ENCODE data around the gene LKAAEAR1.
"Not testable (repeated sequence)": the region's sequence is repeated elsewhere in the genome, so short reads cannot be mapped to it uniquely, and the experiment has no call there.

LKAAEAR1 gene

GRCh38 chr20:64096535-64096934 is 12.3 kb upstream of the LKAAEAR1 start:
- DNase-seq, result no peak

- no peak for DNase-seq
Observed at GRCh38 chr20:64095927-64096326, 11.7 kb upstream of the LKAAEAR1 start.

GRCh38 chr20:64095455-64095854 is 11.3 kb upstream of the LKAAEAR1 start:
- no peak for DNase-seq

- DNase-seq, result no peak
Observed at GRCh38 chr20:64093013-64093503, 8.9 kb upstream of the LKAAEAR1 start.

- DNase-seq, result no peak
Observed at GRCh38 chr20:64092258-64093012, 8.2 kb upstream of the LKAAEAR1 start.

- DNase-seq, result no peak
Observed at GRCh38 chr20:64091770-64092169, 7.6 kb upstream of the LKAAEAR1 start.

GRCh38 chr20:64091340-64091739 is 7.1 kb upstream of the LKAAEAR1 start:
- DNase-seq, result no peak

- DNase-seq, result no peak
Observed at GRCh38 chr20:64090165-64090564, 6.0 kb upstream of the LKAAEAR1 start.

GRCh38 chr20:64088586-64088985 is 4.4 kb upstream of the LKAAEAR1 start:
- DNase-seq, result not testable (repeated sequence)

- DNase-seq, result not testable (repeated sequence)
Observed at GRCh38 chr20:64087226-64087825, 3.1 kb upstream of the LKAAEAR1 start.

GRCh38 chr20:64086801-64087200 is 2.6 kb upstream of the LKAAEAR1 start:
- no peak for DNase-seq

- DNase-seq, result no peak
Observed at GRCh38 chr20:64084685-64085152, 521 bp upstream of the LKAAEAR1 start.

- peak; percentile 54 for DNase-seq
Observed at GRCh38 chr20:64083378-64083803, 807 bp downstream of the LKAAEAR1 start.

- DNase-seq, result no peak
Observed at GRCh38 chr20:64082820-64083377, 1.3 kb downstream of the LKAAEAR1 start.

- DNase-seq, result no peak
Observed at GRCh38 chr20:64082126-64082731, 2.0 kb downstream of the LKAAEAR1 start.

- no peak for DNase-seq
Observed at GRCh38 chr20:64081624-64081964, 2.6 kb downstream of the LKAAEAR1 start.

- DNase-seq, result no peak
Observed at GRCh38 chr20:64080813-64081623, 3.2 kb downstream of the LKAAEAR1 start.

- DNase-seq, result no peak
Observed at GRCh38 chr20:64080013-64080812, 4.0 kb downstream of the LKAAEAR1 start, which contains the start of gene OPRL1. Gene OPRL1 (plus strand): TSS chr20:64080082. CDS start chr20:64092721, 12,639 bp downstream.

- DNase-seq, result peak; percentile 24
Observed at GRCh38 chr20:64079273-64080012, 4.8 kb downstream of the LKAAEAR1 start, which contains the start of gene RGS19. Gene RGS19 (minus strand): TSS chr20:64079518. CDS start chr20:64076886, 2,632 bp downstream.

- DNase-seq, result no peak
Observed at GRCh38 chr20:64078934-64079272, 5.3 kb downstream of the LKAAEAR1 start.

Measured in NCI-H510A treated with DMSO at 0.1 percent for 48 hours (cell line).